ENCODE measurements around the gene CCDC146.
A peak's percentile ranks its signal among the peaks of the same experiment; 100 is the strongest.
"Not testable (repeated sequence)": the region's sequence is repeated elsewhere in the genome, so short reads cannot be mapped to it uniquely, and the experiment has no call there.

CCDC146 gene

DNA sequence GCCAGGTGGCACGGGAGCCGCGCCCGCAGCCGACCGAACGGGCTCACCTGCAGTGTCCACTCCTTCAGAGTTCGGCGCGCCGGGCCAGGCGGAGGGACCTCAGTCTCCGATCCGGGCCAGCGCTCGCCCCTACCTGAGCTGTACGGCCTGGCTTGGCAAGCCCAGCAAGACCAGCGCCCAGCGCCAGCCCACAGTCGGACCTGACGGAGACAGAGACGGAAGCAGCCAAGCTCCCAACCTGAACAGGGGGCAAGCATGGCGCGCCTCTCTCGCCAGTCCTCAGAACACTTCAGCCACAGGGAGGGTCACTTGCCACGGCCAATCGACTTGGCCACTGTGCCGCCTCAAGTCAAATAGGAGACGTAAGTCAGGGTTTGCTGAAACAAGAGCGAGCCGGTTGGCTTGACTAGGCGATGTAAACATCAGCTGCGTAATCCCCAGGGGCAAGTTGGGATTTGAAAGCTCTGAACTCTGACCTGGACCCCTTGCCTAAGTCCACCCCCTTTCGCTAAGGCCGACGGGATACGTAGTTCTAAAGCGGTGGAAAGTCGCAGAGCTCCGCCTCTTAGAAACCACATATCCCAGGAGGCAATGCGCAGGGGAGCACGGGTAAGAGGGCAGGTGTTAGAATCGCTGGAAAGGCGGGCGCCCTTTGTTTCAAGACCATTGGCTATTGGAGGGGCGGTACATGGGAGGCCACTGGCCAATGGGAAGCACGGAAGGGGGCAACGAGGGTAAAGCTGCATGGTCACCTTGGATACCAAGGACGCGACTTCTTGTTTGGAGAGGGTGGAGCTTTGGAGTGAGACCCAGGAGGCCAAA lies at the start of gene CCDC146:
Gene CCDC146 (plus strand): TSS at position 756 of the 822 bp plus-strand sequence. CDS start 45,054 bp downstream, outside the sequence.
- DNase-seq = peak; percentile 94

- DNase-seq = not testable (repeated sequence)
Measured at GRCh38 chr7:77074786-77075396, 47.5 kb upstream of the CCDC146 start.

GRCh38 chr7:77077060-77077459 lies 45.4 kb upstream of the CCDC146 start:
- not testable (repeated sequence) for DNase-seq

DNA sequence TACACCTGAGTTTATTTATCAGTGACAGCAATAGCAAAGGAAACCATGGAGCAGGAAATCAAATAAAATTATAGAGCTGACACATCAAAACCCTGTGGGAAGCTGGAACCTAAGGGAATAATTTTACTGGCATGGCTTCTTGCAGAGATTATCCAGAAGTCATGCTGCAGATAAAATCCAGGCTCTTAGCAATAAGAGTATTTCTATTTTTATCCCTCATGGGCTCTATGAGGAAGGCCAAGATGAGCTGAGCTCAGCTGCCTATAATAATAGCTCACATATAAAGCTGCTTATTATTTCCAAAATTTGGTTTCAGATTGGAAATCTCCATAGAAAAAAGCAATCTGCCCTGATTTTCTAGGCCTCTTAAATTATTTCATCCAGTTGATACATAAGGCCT lies 43.3 kb upstream of the CCDC146 start:
- DNase-seq = not testable (repeated sequence)

- DNase-seq = not testable (repeated sequence)
Measured at GRCh38 chr7:77079624-77080023, 42.8 kb upstream of the CCDC146 start.

GRCh38 chr7:77080236-77080635 lies 42.2 kb upstream of the CCDC146 start:
- not testable (repeated sequence) for DNase-seq

DNA sequence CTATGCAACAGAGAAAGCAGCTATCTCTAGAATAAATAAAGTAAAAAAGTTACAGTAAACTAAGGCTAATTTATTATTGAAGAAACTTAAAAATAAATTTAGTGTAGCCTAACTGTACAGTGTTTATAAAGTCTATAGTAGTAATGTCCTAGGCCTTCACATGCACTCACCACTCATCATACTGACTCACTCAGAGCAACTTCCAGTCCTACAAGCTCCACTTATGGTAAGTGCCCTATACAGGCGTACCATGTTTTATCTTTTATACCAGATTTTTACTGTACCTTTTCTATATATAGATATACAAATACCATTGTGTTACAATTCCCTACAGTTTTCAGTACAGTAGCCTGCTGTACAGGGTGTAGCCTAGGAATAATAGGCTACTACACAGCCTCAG lies 40.2 kb upstream of the CCDC146 start:
- not testable (repeated sequence) for DNase-seq

DNA sequence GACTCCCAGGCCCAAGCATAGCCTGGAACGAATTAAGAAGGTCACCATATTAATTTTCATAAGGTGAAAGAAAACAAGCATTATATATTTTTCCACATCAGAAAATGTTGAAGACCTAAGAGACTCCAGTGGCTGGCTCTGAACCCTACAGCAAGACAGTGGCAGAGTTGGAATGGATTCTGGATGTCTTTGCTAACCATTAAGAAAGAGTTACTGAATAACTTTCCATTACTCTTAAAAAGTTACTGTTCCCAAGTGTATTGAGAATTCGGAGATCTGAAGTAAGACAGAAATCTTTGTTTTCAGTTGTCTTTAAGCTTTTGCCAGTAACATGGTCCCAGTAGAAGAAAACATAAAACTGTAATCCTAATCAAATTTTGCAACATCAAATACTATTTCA lies 30.1 kb upstream of the CCDC146 start:
- DNase-seq = not testable (repeated sequence)

- DNase-seq = not testable (repeated sequence)
Measured at GRCh38 chr7:77100501-77100900, 21.9 kb upstream of the CCDC146 start.

GRCh38 chr7:77101187-77101586 lies 21.2 kb upstream of the CCDC146 start:
- DNase-seq = not testable (repeated sequence)

DNA sequence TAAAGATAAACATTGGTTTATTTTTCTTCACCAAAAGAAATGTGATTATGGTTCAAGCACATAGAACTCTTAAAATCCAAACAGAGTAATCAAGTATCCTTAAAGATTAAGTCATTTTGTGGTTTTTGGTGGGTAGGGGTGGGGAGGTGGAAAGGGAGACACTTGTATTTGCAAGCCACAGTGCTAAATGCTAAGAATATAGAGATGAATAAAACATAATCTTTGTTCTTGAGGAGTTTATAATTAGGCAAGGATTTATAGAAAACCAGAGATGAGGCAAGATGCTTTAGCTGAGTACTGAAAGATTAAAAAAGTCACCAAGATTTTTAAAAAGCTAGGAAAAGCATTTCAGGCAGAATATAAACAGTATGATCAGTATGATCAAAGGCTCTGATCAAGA lies 19.7 kb upstream of the CCDC146 start:
- not testable (repeated sequence) for DNase-seq

GRCh38 chr7:77105904-77106303 lies 16.5 kb upstream of the CCDC146 start:
- not testable (repeated sequence) for DNase-seq

- not testable (repeated sequence) for DNase-seq
Measured at GRCh38 chr7:77107659-77108058, 14.8 kb upstream of the CCDC146 start.

DNA sequence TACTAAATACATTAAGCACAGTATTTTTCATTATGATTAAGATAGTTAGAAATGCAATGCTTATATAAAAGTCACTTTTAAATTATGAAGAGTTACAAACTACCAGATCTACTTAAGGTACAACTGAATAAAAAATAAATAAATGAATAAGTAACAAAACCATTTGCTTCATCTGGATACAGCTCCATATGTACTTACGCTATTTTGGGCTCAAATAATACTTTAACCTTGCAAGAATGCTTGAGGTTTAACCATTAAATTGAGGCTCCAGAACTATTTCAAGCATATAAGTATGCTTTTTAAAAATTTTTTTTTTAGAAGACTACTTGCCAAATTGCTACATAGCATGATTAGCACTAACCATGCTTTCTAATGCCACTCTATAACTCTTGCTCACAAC lies 14.1 kb upstream of the CCDC146 start:
- DNase-seq = not testable (repeated sequence)

DNA sequence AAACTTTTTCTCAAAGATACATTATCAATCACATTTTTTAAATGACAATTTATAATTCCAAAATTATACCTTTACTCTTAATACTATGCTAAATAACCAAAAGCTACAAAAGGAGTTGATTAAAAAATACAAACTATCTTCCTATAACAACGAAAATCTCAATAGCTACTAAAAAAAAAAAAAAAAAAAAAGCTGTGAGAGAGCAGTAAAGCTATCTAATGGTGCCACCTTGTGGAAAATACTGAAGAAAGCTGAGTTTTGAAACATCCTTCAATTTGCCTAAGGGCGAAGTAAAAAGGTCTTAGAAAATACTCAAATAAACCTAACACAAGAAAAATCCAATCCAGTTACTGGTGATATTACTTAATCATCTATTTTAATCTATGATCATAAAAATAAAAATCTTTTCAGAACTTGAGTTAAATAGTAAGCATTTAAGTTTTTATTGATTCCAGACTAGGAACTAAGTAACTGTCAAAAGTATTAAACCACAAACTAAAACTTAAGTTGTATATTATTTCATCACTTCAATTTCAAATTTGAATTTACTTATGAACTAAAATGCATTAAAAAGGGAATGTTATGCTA lies 9.6 kb upstream of the CCDC146 start:
- DNase-seq = not testable (repeated sequence)

- not testable (repeated sequence) for DNase-seq
Measured at GRCh38 chr7:77125486-77125885, 3.1 kb downstream of the CCDC146 start.

GRCh38 chr7:77127009-77127408 lies 4.6 kb downstream of the CCDC146 start:
- DNase-seq = not testable (repeated sequence)

GRCh38 chr7:77128582-77129410 lies 6.4 kb downstream of the CCDC146 start:
- DNase-seq = not testable (repeated sequence)

- not testable (repeated sequence) for DNase-seq
Measured at GRCh38 chr7:77131781-77132180, 9.4 kb downstream of the CCDC146 start.

DNA sequence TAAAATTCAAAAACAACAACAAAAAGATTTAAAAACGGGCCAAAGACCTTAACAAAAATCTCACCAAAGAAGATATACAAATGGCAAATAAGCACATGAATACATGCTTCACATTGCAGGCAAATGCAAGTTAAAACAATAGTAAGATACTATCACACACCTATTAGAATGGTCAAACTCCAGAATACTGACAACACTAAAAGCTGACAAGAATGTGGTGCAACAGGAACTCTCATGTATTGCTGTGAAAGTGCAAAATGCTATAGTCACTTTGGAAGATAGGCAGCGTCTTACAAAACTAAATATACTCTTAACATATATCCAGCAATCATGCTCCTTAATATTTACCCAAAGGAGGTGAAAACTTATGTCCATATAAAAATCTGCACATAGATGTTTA lies 16.3 kb downstream of the CCDC146 start:
- DNase-seq = not testable (repeated sequence)

- not testable (repeated sequence) for DNase-seq
Measured at GRCh38 chr7:77140291-77140690, 17.9 kb downstream of the CCDC146 start.

GRCh38 chr7:77152232-77152631 lies 29.8 kb downstream of the CCDC146 start:
- not testable (repeated sequence) for DNase-seq
